HepG2 (cell line): ENCODE data around the gene ST6GALNAC4. TPM values are rescaled to one million over a fixed set of nuclear protein-coding genes. Genes with fewer than 3 reads are reported as not detected.

Experiments
- BCL6 ChIP-seq: IDR thresholded peaks from 2 replicates; pipeline ENCODE4 v1.6.1; 2016; ENCODE audit warnings: missing genetic modification reagents, missing compliant biosample characterization
- BHLHE40 ChIP-seq: IDR thresholded peaks from 2 replicates; pipeline ENCODE4 v1.6.1; 2011; ENCODE audit warnings: low read length, improper control_type of control experiment
- CCAR2 ChIP-seq: fragments of 200-400 bp; formaldehyde crosslinking; optimal IDR thresholded peaks from 2 replicates; pipeline ENCODE3; 2018; ENCODE audit warnings: low read depth, mild to moderate bottlenecking, low read length, moderate library complexity
- EZH2 ChIP-seq: conservative IDR thresholded peaks from 2 replicates; pipeline ENCODE4 v1.6.1; 2012; ENCODE audit warnings: mild to moderate bottlenecking, low read depth, low read length, moderate library complexity
- GABPA ChIP-seq, 2 experiments: IDR thresholded peaks; 2 replicates each; pipeline ENCODE4 v1.6.1; 2011 to 2016; ENCODE audit warnings: low read depth in 2 of 2, low read length in 1 of 2, missing biosample characterization in 1 of 2, missing genetic modification characterization in 1 of 2
- GLI4 ChIP-seq: sonication (generic); formaldehyde crosslinking; IDR thresholded peaks from 2 replicates; pipeline ENCODE4 v1.5.1; 2020; ENCODE audit warnings: missing genetic modification reagents, mild to moderate bottlenecking, moderate library complexity, borderline replicate concordance
- GPN1 ChIP-seq: sonication (generic); formaldehyde crosslinking; IDR thresholded peaks from 2 replicates; pipeline ENCODE4 v1.5.1; 2020; ENCODE audit warnings: missing genetic modification reagents, borderline replicate concordance
- KDM6A ChIP-seq: IDR thresholded peaks from 2 replicates; pipeline ENCODE4 v1.6.1; 2016; ENCODE audit warnings: low read depth
- MXI1 ChIP-seq: IDR thresholded peaks from 3 replicates; pipeline ENCODE4 v1.6.1; 2012; ENCODE audit warnings: low read depth, low read length, inconsistent platforms, borderline replicate concordance
- PHF20 ChIP-seq: sonication (generic); formaldehyde crosslinking; IDR thresholded peaks from 2 replicates; pipeline ENCODE4 v1.5.0; 2020; ENCODE audit warnings: mild to moderate bottlenecking, missing genetic modification reagents
- PPARG ChIP-seq: conservative IDR thresholded peaks from 2 replicates; pipeline ENCODE4 v1.6.1; 2016; ENCODE audit warnings: missing biosample characterization, missing genetic modification reagents
- RBFOX2 ChIP-seq: fragments of 200-400 bp; formaldehyde crosslinking; IDR thresholded peaks from 2 replicates; pipeline ENCODE4 v1.6.1; 2017; ENCODE audit warnings: low read depth, mild to moderate bottlenecking, low read length
- ZBTB20 ChIP-seq: sonication (generic); formaldehyde crosslinking; IDR thresholded peaks from 2 replicates; pipeline ENCODE4 v1.8.1; 2023; ENCODE audit warnings: missing genetic modification reagents, low read depth, mild to moderate bottlenecking, borderline replicate concordance
- ZBTB7A ChIP-seq: sonication (generic); formaldehyde crosslinking; IDR thresholded peaks from 2 replicates; pipeline ENCODE4 v1.8.0; 2022; ENCODE audit warnings: mild to moderate bottlenecking, missing genetic modification reagents
- ZC3H4 ChIP-seq: sonication (generic); formaldehyde crosslinking; IDR thresholded peaks from 2 replicates; pipeline ENCODE4 v1.4.0; 2020; ENCODE audit warnings: missing genetic modification reagents, borderline replicate concordance
- ZKSCAN1 ChIP-seq: fragments of 150-350 bp; IDR thresholded peaks from 2 replicates; pipeline ENCODE4 v1.6.1; 2014; ENCODE audit warnings: low read length
- ZNF17 ChIP-seq: sonication (generic); formaldehyde crosslinking; IDR thresholded peaks from 2 replicates; pipeline ENCODE4 v1.5.0; 2020; ENCODE audit warnings: mild to moderate bottlenecking, missing genetic modification reagents
- ZNF264 ChIP-seq: sonication (generic); formaldehyde crosslinking; IDR thresholded peaks from 2 replicates; pipeline ENCODE4 v1.4.0; 2020; ENCODE audit warnings: missing genetic modification reagents
- ZNF333 ChIP-seq: sonication (generic); formaldehyde crosslinking; IDR thresholded peaks from 2 replicates; pipeline ENCODE4 v1.4.0; 2020; ENCODE audit warnings: mild to moderate bottlenecking, missing genetic modification reagents, borderline replicate concordance
- ZNF431 ChIP-seq: sonication (generic); formaldehyde crosslinking; IDR thresholded peaks from 2 replicates; pipeline ENCODE4 v1.9.0; 2022; ENCODE audit warnings: missing genetic modification reagents, low read depth, mild to moderate bottlenecking, borderline replicate concordance
- ZNF468 ChIP-seq: sonication (generic); formaldehyde crosslinking; IDR thresholded peaks from 2 replicates; pipeline ENCODE4 v1.8.0; 2022; ENCODE audit warnings: mild to moderate bottlenecking, moderate library complexity, missing genetic modification reagents
- ZNF550 ChIP-seq: sonication (generic); formaldehyde crosslinking; IDR thresholded peaks from 2 replicates; pipeline ENCODE4 v1.4.0; 2020; ENCODE audit warnings: mild to moderate bottlenecking, missing genetic modification reagents, borderline replicate concordance
- ZNF567 ChIP-seq: sonication (generic); formaldehyde crosslinking; IDR thresholded peaks from 2 replicates; pipeline ENCODE4 v1.8.1; 2023; ENCODE audit warnings: mild to moderate bottlenecking, missing genetic modification reagents, borderline replicate concordance
- ZNF574 ChIP-seq: sonication (generic); formaldehyde crosslinking; IDR thresholded peaks from 2 replicates; pipeline ENCODE4 v1.4.0; 2020; ENCODE audit warnings: missing genetic modification reagents
- ZNF670 ChIP-seq: sonication (generic); formaldehyde crosslinking; IDR thresholded peaks from 2 replicates; pipeline ENCODE4 v1.8.0; 2022; ENCODE audit warnings: mild to moderate bottlenecking, missing genetic modification reagents, borderline replicate concordance
- ZNF761 ChIP-seq: sonication (generic); formaldehyde crosslinking; conservative IDR thresholded peaks from 2 replicates; pipeline ENCODE4 v1.4.0; 2020; ENCODE audit warnings: mild to moderate bottlenecking, missing genetic modification reagents
- ZNF772 ChIP-seq: sonication (generic); formaldehyde crosslinking; IDR thresholded peaks from 2 replicates; pipeline ENCODE4 v1.5.0; 2020; ENCODE audit warnings: mild to moderate bottlenecking, missing genetic modification reagents
- polyA plus RNA-seq, 8 experiments: library from polyadenylated mRNA; depleted of rRNA in 3 of 8; stranded (reverse) in 7 of 8; unstranded in 1 of 8; fragments of >200 nt; fragmentation: Illumina TruSeq in 4 of 8; extraction: Trizol in 4 of 8; gene quantifications; 2 replicates each; pipeline versions ENCODE4 v1.2.1 to v1.2.3, GENCODE V29; 2011 to 2016; ENCODE audit warnings: low read depth in 4 of 8, missing spikeins in 1 of 8, mixed read lengths in 1 of 8; ENCODE audit not compliant: insufficient read depth in 1 of 8
- total RNA-seq, 5 experiments: library from RNA; depleted of rRNA; stranded (reverse); fragments of >200 nt; fragmentation: Illumina TruSeq; extraction: Trizol; gene quantifications; 2 replicates each; pipeline ENCODE4 v1.2.3, GENCODE V29; 2016; ENCODE audit warnings: low read depth in 1 of 5

The ST6GALNAC4 gene
- total and polyA plus RNA-seq, 2 of the 13 experiments (the other 11 are each of a cell fraction or from before 2014, with no cell fraction given), result 18.8 to 27.7 TPM

GRCh38 chr9:127943731-127944144, 26.9 kb upstream of the ST6GALNAC4 start (continued):
- TF ChIP-seq ZNF17 (CRISPR knock-in tag), result no peak
- TF ChIP-seq BHLHE40, result no peak
- no peak for TF ChIP-seq ZNF550 (CRISPR knock-in tag)
- no peak for TF ChIP-seq ZNF772
- no peak for TF ChIP-seq ZNF431
- TF ChIP-seq ZNF264 (CRISPR knock-in tag), result no peak
- TF ChIP-seq GABPA (IDR thresholded peaks at IDR 0.05; ENCODE audit: low read depth, low read length), result no peak
- TF ChIP-seq GABPA (CRISPR knock-in tag; IDR thresholded peaks at IDR 0.05; ENCODE audit: low read depth), result no peak
- TF ChIP-seq PHF20 (CRISPR knock-in tag), result no peak
- TF ChIP-seq GPN1 (CRISPR knock-in tag), result no peak
- no peak for TF ChIP-seq ZKSCAN1
- no peak for TF ChIP-seq EZH2
- no peak for TF ChIP-seq ZBTB7A (CRISPR knock-in tag)
- no peak for TF ChIP-seq ZC3H4 (CRISPR knock-in tag)
- peak; percentile 39; the same call in 1 of the 2 replicates for TF ChIP-seq ZNF574 (CRISPR knock-in tag)
- no peak for TF ChIP-seq PPARG (CRISPR knock-in tag)
- TF ChIP-seq ZNF333 (CRISPR knock-in tag), result no peak
- peak; percentile 30; the same call in 1 of the 3 replicates for TF ChIP-seq MXI1
- TF ChIP-seq KDM6A (CRISPR knock-in tag), result no peak
- TF ChIP-seq ZBTB20 (CRISPR knock-in tag), result no peak
- no peak for TF ChIP-seq ZNF468 (CRISPR knock-in tag)
- TF ChIP-seq RBFOX2, result peak; percentile 59; the same call in 1 of the 2 replicates
- no peak for TF ChIP-seq GLI4 (CRISPR knock-in tag)
- no peak for TF ChIP-seq CCAR2
- TF ChIP-seq BCL6 (CRISPR knock-in tag), result no peak
- TF ChIP-seq ZNF670 (CRISPR knock-in tag), result no peak
- no peak for TF ChIP-seq ZNF761 (CRISPR knock-in tag)
- no peak for TF ChIP-seq ZNF567 (CRISPR knock-in tag)
